ENCODE measurements around the gene SRSF12.

DNA sequence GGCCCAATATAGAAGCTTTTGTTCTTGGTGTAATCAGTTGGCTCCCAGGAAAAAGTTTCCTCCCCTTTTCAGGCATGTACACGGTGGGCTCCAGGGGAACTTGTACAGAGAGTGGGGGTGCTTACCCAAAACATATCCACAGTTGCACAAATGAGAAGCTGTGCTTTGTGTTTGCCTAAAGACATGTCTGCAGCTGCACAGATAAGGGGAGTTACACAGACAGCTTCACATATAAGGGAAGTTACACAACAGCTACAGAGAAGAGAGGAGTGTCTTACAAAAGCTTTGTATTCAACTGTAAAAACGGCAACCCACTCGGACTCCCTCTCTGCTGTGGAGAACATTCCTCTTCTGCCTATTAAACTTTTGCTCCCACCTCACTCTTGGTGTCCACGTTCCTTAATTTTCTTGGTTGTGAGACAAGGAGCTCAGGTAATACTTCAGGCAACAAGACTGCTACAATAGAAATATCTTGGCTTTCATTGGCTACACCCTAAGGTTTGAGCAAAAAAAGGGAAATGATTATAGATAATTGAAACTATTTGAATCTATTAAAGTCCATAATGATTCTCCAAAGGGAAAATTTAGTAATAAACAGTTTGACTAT lies 44.8 kb downstream of the SRSF12 start:
- TF ChIP-seq, protein P1, sequence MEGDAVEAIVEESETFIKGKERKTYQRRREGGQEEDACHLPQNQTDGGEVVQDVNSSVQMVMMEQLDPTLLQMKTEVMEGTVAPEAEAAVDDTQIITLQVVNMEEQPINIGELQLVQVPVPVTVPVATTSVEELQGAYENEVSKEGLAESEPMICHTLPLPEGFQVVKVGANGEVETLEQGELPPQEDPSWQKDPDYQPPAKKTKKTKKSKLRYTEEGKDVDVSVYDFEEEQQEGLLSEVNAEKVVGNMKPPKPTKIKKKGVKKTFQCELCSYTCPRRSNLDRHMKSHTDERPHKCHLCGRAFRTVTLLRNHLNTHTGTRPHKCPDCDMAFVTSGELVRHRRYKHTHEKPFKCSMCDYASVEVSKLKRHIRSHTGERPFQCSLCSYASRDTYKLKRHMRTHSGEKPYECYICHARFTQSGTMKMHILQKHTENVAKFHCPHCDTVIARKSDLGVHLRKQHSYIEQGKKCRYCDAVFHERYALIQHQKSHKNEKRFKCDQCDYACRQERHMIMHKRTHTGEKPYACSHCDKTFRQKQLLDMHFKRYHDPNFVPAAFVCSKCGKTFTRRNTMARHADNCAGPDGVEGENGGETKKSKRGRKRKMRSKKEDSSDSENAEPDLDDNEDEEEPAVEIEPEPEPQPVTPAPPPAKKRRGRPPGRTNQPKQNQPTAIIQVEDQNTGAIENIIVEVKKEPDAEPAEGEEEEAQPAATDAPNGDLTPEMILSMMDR (IDR thresholded peaks at IDR 0.05), result no peak
- no peak for TF ChIP-seq POLR2A (IDR thresholded peaks at IDR 0.05)
